ENCODE measurements around the gene GFPT2. TPM values are rescaled to one million over a fixed set of nuclear protein-coding genes. Genes with fewer than 3 reads are reported as not detected.

GFPT2 gene
- total RNA-seq, 6 experiments from 2014 or later: 0.32 to 0.93 (median 0.61) TPM

DNA sequence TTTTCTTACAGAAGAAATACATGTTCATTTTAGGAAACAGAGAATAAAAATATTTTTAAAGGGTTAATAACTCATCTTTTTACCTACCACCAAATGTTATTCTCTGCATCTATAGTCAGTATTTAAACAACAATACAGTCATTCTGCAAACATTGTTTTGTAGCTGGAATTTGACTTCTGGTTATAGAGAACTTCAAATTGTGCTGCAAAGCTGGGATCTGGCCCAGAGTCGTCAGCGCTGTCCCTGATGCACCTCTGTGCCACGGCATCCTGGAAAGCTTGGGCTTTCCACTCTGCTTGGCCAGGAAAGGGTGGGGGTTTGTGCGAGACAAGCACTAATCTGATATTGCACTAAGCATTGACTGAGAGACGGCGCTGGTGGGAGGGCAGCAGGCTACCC lies 5.0 kb upstream of the GFPT2 start:
- ATAC-seq (no peak), DNase-seq (no peak)
- H3K9me3 ChIP-seq: no peaks in the 10 kb centered on the region
- no peaks in the 10 kb centered on the region for H3K36me3 ChIP-seq
- 94% methylated on average over 5 of the region's 6 CpGs for WGBS (ENCODE audit: insufficient coverage, low coverage, low lambda C conversion rate, missing lambda C conversion rate)
- no peak overlapping the region for H3K27ac ChIP-seq
- intact Hi-C loops (cut with DNase I): no loop called here
- no peak for TF ChIP-seq POLR2A (IDR thresholded peaks at IDR 0.05)
- TF ChIP-seq, protein P1, sequence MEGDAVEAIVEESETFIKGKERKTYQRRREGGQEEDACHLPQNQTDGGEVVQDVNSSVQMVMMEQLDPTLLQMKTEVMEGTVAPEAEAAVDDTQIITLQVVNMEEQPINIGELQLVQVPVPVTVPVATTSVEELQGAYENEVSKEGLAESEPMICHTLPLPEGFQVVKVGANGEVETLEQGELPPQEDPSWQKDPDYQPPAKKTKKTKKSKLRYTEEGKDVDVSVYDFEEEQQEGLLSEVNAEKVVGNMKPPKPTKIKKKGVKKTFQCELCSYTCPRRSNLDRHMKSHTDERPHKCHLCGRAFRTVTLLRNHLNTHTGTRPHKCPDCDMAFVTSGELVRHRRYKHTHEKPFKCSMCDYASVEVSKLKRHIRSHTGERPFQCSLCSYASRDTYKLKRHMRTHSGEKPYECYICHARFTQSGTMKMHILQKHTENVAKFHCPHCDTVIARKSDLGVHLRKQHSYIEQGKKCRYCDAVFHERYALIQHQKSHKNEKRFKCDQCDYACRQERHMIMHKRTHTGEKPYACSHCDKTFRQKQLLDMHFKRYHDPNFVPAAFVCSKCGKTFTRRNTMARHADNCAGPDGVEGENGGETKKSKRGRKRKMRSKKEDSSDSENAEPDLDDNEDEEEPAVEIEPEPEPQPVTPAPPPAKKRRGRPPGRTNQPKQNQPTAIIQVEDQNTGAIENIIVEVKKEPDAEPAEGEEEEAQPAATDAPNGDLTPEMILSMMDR (IDR thresholded peaks at IDR 0.05): no peak
- H3K4me1 ChIP-seq: peaks cover 0 to 7% (median 3%) of the 10 kb centered on the region in 4 donors
- no peak overlapping the region for H3K4me3 ChIP-seq
- no peaks in the 10 kb centered on the region for H3K27me3 ChIP-seq

DNA sequence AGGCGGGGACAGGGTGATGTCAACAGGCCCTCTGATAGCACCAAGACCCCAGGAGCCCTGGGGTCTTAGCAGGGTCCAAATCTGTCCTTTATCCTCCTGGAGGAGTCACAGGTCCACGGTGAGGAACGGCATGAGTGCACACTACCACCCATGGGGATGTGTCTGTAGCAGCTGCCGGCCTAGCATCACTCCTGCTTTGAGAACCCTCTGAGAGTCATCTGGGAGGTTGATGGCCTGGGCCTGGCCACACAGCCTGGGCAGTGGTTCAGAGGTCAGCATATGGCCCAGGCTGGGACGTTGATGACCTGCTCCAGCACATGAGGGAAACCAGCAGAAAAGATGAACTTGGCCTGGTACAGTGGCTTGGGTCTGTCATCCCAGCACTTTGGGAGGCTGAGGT lies 1.8 kb upstream of the GFPT2 start:
- TF ChIP-seq POLR2A (IDR thresholded peaks at IDR 0.05): no peak
- TF ChIP-seq, protein P1 (IDR thresholded peaks at IDR 0.05): no peak
- Histone ChIP-seq H3K36me3 (no peaks in the 10 kb centered on the region), H3K4me3 (no peak overlapping the region), H3K27me3 (peaks cover 0 to 5% of the 10 kb centered on the region in 2 donors), H3K27ac (no peak overlapping the region), H3K4me1 (peaks cover 0 to 16% (median 4%) of the 10 kb centered on the region in 4 donors), H3K9me3 (no peaks in the 10 kb centered on the region)
- intact Hi-C loops (cut with DNase I): no loop called here
- DNase-seq (no peak), ATAC-seq (no peak)
- 92% methylated on average over 2 of the region's 5 CpGs for WGBS (ENCODE audit: insufficient coverage, low coverage, low lambda C conversion rate, missing lambda C conversion rate)

GRCh38 chr5:180353980-180354452 lies 880 bp upstream of the GFPT2 start:
- no peak for ATAC-seq
- WGBS (ENCODE audit: insufficient coverage, low coverage, low lambda C conversion rate, missing lambda C conversion rate): 5% methylated on average over 27 of the region's 36 CpGs
- DNase-seq: no peak
- TF ChIP-seq POLR2A (IDR thresholded peaks at IDR 0.05): no peak
- TF ChIP-seq, protein P1 (IDR thresholded peaks at IDR 0.05): no peak
- Histone ChIP-seq H3K4me3 (peak overlapping the region; percentile 40 to 55 (median 44)), H3K36me3 (no peaks in the 10 kb centered on the region), H3K4me1 (peaks cover 0 to 16% (median 4%) of the 10 kb centered on the region in 4 donors), H3K27ac (no peak overlapping the region), H3K9me3 (no peaks in the 10 kb centered on the region), H3K27me3 (peaks cover 0 to 5% of the 10 kb centered on the region in 2 donors)
- intact Hi-C loops (cut with DNase I): no loop called here

GRCh38 chr5:180352116-180353047 lies 754 bp downstream of the GFPT2 start:
- Histone ChIP-seq H3K27ac (no peak overlapping the region), H3K36me3 (no peaks in the 10 kb centered on the region), H3K4me3 (peak overlapping the region; percentile 40 to 55 (median 44)), H3K4me1 (peaks cover 0 to 16% (median 4%) of the 10 kb centered on the region in 4 donors), H3K27me3 (peaks cover 0 to 5% of the 10 kb centered on the region in 2 donors), H3K9me3 (no peaks in the 10 kb centered on the region)
- ATAC-seq: peak; percentile 3 to 50 (median 12)
- under 1% methylated on average over 15 of the region's 95 CpGs for WGBS (ENCODE audit: insufficient coverage, low coverage, low lambda C conversion rate, missing lambda C conversion rate)
- TF ChIP-seq POLR2A (IDR thresholded peaks at IDR 0.05): no peak
- TF ChIP-seq, protein P1 (IDR thresholded peaks at IDR 0.05): no peak
- DNase-seq: peak in 1 of 3 donors; percentile 40
- intact Hi-C loops (cut with DNase I): no loop called here
